Measurements from ENCODE around the gene GGA3. TPM values are rescaled to one million over a fixed set of nuclear protein-coding genes. Genes with fewer than 3 reads are reported as not detected.
"Not testable (repeated sequence)": the region's sequence is repeated elsewhere in the genome, so short reads cannot be mapped to it uniquely, and the experiment has no call there.

GGA3 gene
- total and polyA plus RNA-seq, 2 donors from 2014 or later = 8.0 to 49.2 TPM

- H3K36me3 ChIP-seq (ENCODE audit: control insufficient read depth in 2 of 3, insufficient read depth in 3 of 3, low read length in 3 of 3) = no peaks in the 10 kb centered on the region
- no peak overlapping the region for H3K27ac ChIP-seq (ENCODE audit: low read depth in 2 of 2, low read length in 2 of 2)
- no peak overlapping the region for H3K9ac ChIP-seq (ENCODE audit: low read length in 3 of 3)
- H3K9me3 ChIP-seq (ENCODE audit: control insufficient read depth in 2 of 3, insufficient read depth in 1 of 3, low read length in 3 of 3) = no peaks in the 10 kb centered on the region
- TF ChIP-seq, protein P1, sequence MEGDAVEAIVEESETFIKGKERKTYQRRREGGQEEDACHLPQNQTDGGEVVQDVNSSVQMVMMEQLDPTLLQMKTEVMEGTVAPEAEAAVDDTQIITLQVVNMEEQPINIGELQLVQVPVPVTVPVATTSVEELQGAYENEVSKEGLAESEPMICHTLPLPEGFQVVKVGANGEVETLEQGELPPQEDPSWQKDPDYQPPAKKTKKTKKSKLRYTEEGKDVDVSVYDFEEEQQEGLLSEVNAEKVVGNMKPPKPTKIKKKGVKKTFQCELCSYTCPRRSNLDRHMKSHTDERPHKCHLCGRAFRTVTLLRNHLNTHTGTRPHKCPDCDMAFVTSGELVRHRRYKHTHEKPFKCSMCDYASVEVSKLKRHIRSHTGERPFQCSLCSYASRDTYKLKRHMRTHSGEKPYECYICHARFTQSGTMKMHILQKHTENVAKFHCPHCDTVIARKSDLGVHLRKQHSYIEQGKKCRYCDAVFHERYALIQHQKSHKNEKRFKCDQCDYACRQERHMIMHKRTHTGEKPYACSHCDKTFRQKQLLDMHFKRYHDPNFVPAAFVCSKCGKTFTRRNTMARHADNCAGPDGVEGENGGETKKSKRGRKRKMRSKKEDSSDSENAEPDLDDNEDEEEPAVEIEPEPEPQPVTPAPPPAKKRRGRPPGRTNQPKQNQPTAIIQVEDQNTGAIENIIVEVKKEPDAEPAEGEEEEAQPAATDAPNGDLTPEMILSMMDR (IDR thresholded peaks at IDR 0.05; ENCODE audit: borderline replicate concordance, extremely low read depth, insufficient read depth) = no peak
- FAIRE-seq (no peak), DNase-seq (no peak)
- H3K4me1 ChIP-seq (ENCODE audit: control insufficient read depth in 2 of 3, insufficient read depth in 2 of 3, low read depth in 1 of 3, low read length in 3 of 3) = no peaks in the 10 kb centered on the region
- H3K27me3 ChIP-seq (ENCODE audit: control insufficient read depth, insufficient read depth, low read length) = no peaks in the 10 kb centered on the region
- intact Hi-C loops (cut with DNase I) = no loop called here
- no peak overlapping the region for H3K4me3 ChIP-seq (ENCODE audit: low read length in 3 of 3)
Observed at GRCh38 chr17:75300280-75300679, 38.9 kb upstream of the GGA3 start.

GRCh38 chr17:75295201-75296158 is 34.1 kb upstream of the GGA3 start:
- Histone ChIP-seq H3K36me3 (ENCODE audit: control insufficient read depth in 2 of 3, insufficient read depth in 3 of 3, low read length in 3 of 3) (no peaks in the 10 kb centered on the region), H3K27me3 (ENCODE audit: control insufficient read depth, insufficient read depth, low read length) (no peaks in the 10 kb centered on the region), H3K9ac (ENCODE audit: low read length in 3 of 3) (no peak overlapping the region), H3K27ac (ENCODE audit: low read depth in 2 of 2, low read length in 2 of 2) (peak overlapping the region in 1 of 2 donors; percentile 32), H3K4me1 (ENCODE audit: control insufficient read depth in 2 of 3, insufficient read depth in 2 of 3, low read depth in 1 of 3, low read length in 3 of 3) (no peaks in the 10 kb centered on the region), H3K9me3 (ENCODE audit: control insufficient read depth in 2 of 3, insufficient read depth in 1 of 3, low read length in 3 of 3) (no peaks in the 10 kb centered on the region), H3K4me3 (ENCODE audit: low read length in 3 of 3) (no peak overlapping the region)
- no peak for FAIRE-seq
- intact Hi-C loops (cut with DNase I) = no loop called here
- no peak for DNase-seq
- TF ChIP-seq, protein P1 (IDR thresholded peaks at IDR 0.05; ENCODE audit: borderline replicate concordance, extremely low read depth, insufficient read depth) = no peak

DNA sequence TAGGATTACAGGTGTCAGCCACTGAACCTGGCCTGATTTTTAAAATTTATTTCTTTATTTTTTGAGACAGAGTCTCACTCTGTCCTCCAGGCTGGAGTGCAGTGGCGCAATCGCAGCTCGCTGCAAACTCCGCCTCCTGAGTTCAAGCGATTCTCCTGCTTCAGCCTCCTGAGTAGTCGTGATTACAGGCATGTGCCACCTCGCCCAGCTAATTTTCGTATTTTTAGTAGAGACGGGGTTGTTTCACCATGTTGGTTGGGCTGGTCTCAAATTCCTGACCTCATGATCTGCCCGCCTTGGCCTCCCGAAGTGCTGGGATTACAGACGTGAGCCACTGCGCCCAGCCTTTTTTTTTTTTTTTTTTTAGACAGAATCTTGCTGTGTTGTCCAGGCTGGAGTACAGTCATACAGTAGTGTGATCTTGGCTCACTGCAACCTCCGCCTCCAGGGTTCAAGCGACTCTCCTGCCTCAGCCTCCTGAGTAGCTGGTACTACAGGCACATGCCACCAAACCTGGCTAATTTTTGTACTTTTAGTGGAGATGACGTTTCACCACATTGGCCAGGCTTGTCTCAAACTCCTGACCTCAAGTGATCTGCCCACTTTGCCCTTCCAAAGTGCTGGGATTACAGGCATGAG is 31.5 kb upstream of the GGA3 start:
- intact Hi-C loops (cut with DNase I); H3K27me3 ChIP-seq (ENCODE audit: control insufficient read depth, insufficient read depth, low read length); H3K9ac ChIP-seq (ENCODE audit: low read length in 3 of 3); H3K4me1 ChIP-seq (ENCODE audit: control insufficient read depth in 2 of 3, insufficient read depth in 2 of 3, low read depth in 1 of 3, low read length in 3 of 3); H3K27ac ChIP-seq (ENCODE audit: low read depth in 2 of 2, low read length in 2 of 2); DNase-seq; H3K9me3 ChIP-seq (ENCODE audit: control insufficient read depth in 2 of 3, insufficient read depth in 1 of 3, low read length in 3 of 3); FAIRE-seq; H3K4me3 ChIP-seq (ENCODE audit: low read length in 3 of 3); H3K36me3 ChIP-seq (ENCODE audit: control insufficient read depth in 2 of 3, insufficient read depth in 3 of 3, low read length in 3 of 3): not testable (repeated sequence)

DNA sequence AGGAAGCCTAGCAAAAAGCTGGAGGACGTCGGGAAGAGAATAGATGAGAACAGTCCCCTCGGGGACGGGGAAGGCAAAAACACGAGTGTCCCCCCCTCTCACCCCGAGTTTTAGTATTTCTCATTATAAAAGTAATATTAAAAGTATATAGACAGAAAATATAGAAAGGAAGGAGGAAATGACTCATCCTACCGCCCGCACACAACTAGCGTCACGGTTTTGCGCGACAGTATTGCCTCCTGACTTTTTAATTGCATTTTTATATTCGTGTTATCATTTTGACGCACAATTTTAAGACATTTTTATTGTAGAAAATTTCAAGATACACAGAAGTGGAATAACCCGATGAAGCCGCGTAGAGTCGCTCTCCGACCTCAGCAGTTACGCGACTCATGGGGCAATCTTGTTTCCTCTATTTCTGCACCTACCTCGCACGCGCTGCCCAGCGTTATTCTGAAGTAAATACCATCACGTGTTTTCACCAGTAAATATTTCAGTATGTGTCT is 28.5 kb upstream of the GGA3 start:
- H3K9me3 ChIP-seq (ENCODE audit: control insufficient read depth in 2 of 3, insufficient read depth in 1 of 3, low read length in 3 of 3) = no peaks in the 10 kb centered on the region
- H3K27ac ChIP-seq (ENCODE audit: low read depth in 2 of 2, low read length in 2 of 2) = peak overlapping the region; percentile 92 to 93
- TF ChIP-seq, protein P1 (IDR thresholded peaks at IDR 0.05; ENCODE audit: borderline replicate concordance, extremely low read depth, insufficient read depth) = peak; percentile 37
- FAIRE-seq (no peak), DNase-seq (peak in 3 of 5 donors; percentile 38 to 72 (median 57))
- peaks cover 0 to 4% (median 3%) of the 10 kb centered on the region in 3 donors for H3K36me3 ChIP-seq (ENCODE audit: control insufficient read depth in 2 of 3, insufficient read depth in 3 of 3, low read length in 3 of 3)
- H3K4me1 ChIP-seq (ENCODE audit: control insufficient read depth in 2 of 3, insufficient read depth in 2 of 3, low read depth in 1 of 3, low read length in 3 of 3) = peaks cover 0 to 3% (median 0%) of the 10 kb centered on the region in 3 donors
- peak overlapping the region; percentile 71 to 90 (median 87) for H3K4me3 ChIP-seq (ENCODE audit: low read length in 3 of 3)
- H3K9ac ChIP-seq (ENCODE audit: low read length in 3 of 3) = peak overlapping the region; percentile 77 to 84 (median 81)
- intact Hi-C loops (cut with DNase I) = no loop called here
- H3K27me3 ChIP-seq (ENCODE audit: control insufficient read depth, insufficient read depth, low read length) = no peaks in the 10 kb centered on the region

Data from kidney (tissue), 14 donors.